K562 treated with DMSO at 1 percent for 48 hours (cell line): Measurements from ENCODE around the gene SETX. TPM values are rescaled to one million over a fixed set of nuclear protein-coding genes. Genes with fewer than 3 reads are reported as not detected.

Experiments
- total RNA-seq: library from RNA; unstranded; fragments of 300-600 nt; gene quantifications from 2 replicates; pipeline ENCODE4 v1.2.3, GENCODE V29; 2022; ENCODE audit warnings: low replicate concordance; ENCODE audit errors: extremely low read depth

SETX gene, protein sequence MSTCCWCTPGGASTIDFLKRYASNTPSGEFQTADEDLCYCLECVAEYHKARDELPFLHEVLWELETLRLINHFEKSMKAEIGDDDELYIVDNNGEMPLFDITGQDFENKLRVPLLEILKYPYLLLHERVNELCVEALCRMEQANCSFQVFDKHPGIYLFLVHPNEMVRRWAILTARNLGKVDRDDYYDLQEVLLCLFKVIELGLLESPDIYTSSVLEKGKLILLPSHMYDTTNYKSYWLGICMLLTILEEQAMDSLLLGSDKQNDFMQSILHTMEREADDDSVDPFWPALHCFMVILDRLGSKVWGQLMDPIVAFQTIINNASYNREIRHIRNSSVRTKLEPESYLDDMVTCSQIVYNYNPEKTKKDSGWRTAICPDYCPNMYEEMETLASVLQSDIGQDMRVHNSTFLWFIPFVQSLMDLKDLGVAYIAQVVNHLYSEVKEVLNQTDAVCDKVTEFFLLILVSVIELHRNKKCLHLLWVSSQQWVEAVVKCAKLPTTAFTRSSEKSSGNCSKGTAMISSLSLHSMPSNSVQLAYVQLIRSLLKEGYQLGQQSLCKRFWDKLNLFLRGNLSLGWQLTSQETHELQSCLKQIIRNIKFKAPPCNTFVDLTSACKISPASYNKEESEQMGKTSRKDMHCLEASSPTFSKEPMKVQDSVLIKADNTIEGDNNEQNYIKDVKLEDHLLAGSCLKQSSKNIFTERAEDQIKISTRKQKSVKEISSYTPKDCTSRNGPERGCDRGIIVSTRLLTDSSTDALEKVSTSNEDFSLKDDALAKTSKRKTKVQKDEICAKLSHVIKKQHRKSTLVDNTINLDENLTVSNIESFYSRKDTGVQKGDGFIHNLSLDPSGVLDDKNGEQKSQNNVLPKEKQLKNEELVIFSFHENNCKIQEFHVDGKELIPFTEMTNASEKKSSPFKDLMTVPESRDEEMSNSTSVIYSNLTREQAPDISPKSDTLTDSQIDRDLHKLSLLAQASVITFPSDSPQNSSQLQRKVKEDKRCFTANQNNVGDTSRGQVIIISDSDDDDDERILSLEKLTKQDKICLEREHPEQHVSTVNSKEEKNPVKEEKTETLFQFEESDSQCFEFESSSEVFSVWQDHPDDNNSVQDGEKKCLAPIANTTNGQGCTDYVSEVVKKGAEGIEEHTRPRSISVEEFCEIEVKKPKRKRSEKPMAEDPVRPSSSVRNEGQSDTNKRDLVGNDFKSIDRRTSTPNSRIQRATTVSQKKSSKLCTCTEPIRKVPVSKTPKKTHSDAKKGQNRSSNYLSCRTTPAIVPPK (N-terminal part only)
- not detected in 2 replicates for total RNA-seq

DNA sequence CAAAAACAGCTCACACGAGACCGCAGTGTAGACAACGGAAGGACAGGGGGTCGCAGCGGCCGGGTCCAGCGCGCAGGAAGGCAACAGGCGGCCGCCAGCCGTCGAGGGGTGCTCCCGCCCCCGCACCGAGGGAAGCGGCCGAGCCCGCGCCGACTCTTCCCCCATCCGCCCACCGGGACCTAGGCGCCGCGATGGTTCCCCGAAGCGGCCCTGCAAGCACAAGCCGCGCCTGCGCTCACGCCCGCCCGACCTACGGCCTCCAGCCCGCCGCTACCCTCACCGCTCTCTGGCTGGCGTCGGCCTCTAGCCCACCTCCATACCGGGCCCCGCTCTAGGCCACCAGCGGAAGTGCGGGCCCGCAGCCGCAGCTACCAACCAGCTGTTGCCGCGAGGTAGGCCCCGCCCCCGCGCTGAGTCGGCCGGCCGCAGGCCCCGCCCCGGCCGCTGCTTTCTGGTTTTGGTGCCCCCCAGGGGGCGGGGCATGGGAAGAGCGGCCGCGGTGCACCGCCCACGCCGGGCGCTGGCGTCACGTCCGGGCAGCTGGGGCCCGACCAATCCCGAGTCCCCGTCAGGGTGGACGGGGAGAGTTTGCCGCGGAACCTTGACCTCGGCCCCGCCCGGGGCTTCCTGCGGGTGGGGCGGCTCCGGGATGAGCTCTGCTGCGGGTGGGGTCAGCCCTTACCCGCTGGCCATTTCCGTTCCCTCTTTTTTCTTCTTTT, at the start of gene SETX:
TSS of gene SETX (minus strand) at position 350 of the 719 bp plus-strand sequence. CDS start 5,558 bp downstream, outside the sequence.

Other genes with a start within 250 kb of the SETX start
- gene NTNG2, start 192.9 kb downstream of the SETX start, total RNA-seq, result not detected in 2 replicates
- gene TTF1, start 51.9 kb upstream of the SETX start, total RNA-seq, result not detected in 2 replicates
- not detected in 2 replicates for gene CFAP77, start 55.2 kb upstream of the SETX start, total RNA-seq
- not detected in 2 replicates for gene BARHL1, start 227.6 kb upstream of the SETX start, total RNA-seq